GM12875 (cell line): ENCODE data around the gene FRMD4A.

Source experiments
- H3K4me3 ChIP-seq: one replicate; pipeline ENCODE4 v1.5.1; 2011; ENCODE audit warnings: low read depth, low read length, control low read depth
- CTCF ChIP-seq: IDR thresholded peaks from 2 replicates; pipeline ENCODE4 v1.5.1; 2011; ENCODE audit warnings: low read depth, mild to moderate bottlenecking, control low read depth, inconsistent platforms, low read length, moderate library complexity, borderline replicate concordance; ENCODE audit not compliant: insufficient read depth

Gene FRMD4A

GRCh38 chr10:13894412-13895093 is 436.2 kb downstream of the FRMD4A start:
- TF ChIP-seq CTCF = no peak

GRCh38 chr10:13893926-13894325 is 436.8 kb downstream of the FRMD4A start:
- no peak for TF ChIP-seq CTCF

More at GRCh38 chr10:13894412-13895093, 436.2 kb downstream of the FRMD4A start:
- no peak overlapping the region for H3K4me3 ChIP-seq

GRCh38 chr10:13892871-13893270 is 437.9 kb downstream of the FRMD4A start:
- no peak for TF ChIP-seq CTCF
- H3K4me3 ChIP-seq = no peak overlapping the region

More at GRCh38 chr10:13893926-13894325, 436.8 kb downstream of the FRMD4A start:
- no peak overlapping the region for H3K4me3 ChIP-seq

GRCh38 chr10:13892001-13892491 is 438.7 kb downstream of the FRMD4A start:
- no peak for TF ChIP-seq CTCF
- peak overlapping the region; percentile 58 for H3K4me3 ChIP-seq

- peak overlapping the region; percentile 58 for H3K4me3 ChIP-seq
- no peak for TF ChIP-seq CTCF
Observed at GRCh38 chr10:13891128-13892000, 439.4 kb downstream of the FRMD4A start.

GRCh38 chr10:13890233-13891127 is 440.2 kb downstream of the FRMD4A start:
- TF ChIP-seq CTCF = no peak
- peak overlapping the region; percentile 56 for H3K4me3 ChIP-seq
